Stimulated activated CD4-positive, alpha-beta T cell treated with anti-CD3 and anti-CD28 coated beads, Interleukin-15, amount 100 ng/mL, for 24 hours (primary cell): Measurements from ENCODE around the gene IFFO2.
A peak's percentile ranks its signal among the peaks of the same experiment; 100 is the strongest.

ENCODE experiments used
- DNase-seq: peaks from one replicate; pipeline ENCODE4 v3.0.0-alpha.2; 2020

Gene IFFO2

DNA sequence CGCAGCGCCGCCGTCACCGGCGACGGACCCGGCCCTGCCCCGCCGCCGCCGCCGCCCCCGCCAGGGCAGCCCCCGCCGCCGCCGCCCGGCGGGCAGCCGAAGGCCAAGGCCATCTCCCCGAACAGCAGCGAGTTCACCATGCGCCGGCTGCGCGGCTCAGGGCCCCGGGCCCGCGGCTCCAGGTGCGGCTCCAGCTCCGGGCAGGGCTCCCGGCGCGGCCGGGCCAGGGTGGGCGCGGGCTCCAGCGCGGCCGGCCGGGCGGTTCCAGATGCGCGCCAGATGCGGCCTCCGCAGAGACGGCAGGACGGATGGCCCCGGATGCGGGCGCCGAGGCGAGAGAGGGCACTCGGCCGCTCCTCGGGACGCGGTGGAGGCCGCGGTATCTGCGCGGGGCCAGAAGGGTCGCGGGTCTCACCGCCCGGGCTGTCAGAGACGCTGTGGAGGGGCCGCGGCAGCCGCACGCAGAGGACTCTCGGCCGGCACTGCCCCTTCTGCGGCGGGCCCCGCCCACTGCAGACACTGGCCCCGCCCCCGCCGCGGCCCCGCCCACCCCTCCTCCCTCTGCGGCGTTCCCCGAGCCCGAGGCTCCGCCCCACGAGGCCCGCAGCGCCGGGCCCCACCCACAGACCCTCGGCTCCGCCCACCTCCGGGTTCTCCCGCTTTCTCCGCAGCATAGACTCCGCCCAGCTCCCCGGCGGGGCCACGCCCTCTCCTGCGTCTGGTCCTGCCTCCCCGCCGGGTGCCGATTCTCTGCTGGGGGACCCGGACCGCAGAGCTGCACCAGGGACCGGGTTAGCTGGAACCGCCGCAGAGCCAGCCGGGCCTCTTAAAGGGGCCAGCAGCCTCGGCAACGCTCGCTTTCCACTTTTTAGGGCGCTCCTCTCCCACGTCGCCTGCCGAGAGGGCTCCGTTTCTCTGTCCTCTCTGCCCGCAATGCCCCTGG is at the start of gene IFFO2:
IFFO2 (minus strand) TSS at position 484 of the 943 bp plus-strand sequence; CDS start at position 140, 344 bp downstream.
- peak; percentile 100 for DNase-seq

DNA sequence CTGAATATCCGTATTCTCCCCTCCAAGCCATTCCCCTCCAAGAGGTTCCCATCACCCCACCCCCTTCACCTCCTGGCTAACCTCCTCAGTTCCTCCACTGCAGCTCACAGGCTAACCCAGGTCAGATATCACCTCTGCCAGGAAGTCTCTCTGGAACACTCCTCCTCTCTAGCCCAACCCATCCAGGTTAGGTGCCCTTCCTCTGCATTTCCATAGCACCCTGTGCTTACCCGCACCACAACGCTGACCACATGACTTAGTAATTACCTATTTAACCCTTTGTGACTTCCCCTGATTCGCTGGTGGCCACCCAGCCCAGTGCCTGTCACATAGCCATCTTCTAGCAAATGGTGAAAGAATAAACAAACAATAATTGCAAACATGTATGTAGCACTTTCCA is 49.5 kb upstream of the IFFO2 start:
- DNase-seq: no peak

DNA sequence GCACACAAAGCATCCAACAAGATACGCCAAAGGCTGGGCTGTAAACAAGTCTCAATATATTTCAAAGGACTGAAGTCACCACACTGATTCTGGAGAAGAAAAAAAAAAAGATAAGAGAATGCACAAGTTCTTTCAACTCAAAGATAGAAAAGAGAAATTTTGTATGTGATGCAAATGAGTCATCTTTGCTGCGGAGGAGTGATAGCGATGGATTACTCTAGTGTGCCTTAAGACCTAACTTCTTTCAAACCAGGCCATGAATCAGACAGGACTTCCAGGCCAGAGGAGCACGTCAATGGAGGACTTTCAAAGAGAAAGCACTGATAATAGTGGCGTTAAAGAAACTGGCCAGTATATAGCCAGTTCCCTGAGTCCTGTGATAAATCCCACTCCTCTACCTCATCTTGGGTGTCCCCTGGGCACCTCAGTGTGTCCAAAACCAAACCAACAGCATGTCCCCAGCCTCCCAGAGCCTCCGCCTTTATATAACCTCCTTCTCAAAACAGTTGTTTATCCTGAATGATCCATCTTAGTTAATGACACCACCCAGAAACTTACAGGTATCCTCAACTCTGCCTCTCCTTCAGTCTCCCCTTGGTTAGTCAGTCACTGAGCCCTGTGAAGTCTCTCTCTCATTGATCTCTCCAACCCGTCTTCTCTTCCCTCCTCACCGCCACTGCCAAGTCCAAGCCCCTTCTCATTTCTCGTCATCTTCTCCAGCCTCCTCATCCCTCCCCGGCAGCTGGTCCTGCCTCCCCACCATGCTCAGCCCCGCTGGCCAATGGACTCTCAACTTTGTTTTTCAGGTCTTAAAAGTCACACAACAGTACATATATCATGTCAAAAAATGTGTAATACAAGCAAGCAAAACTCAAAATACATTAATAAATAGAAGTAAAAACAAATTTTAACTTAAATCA is 47.2 kb upstream of the IFFO2 start:
- DNase-seq: peak; percentile 38

DNA sequence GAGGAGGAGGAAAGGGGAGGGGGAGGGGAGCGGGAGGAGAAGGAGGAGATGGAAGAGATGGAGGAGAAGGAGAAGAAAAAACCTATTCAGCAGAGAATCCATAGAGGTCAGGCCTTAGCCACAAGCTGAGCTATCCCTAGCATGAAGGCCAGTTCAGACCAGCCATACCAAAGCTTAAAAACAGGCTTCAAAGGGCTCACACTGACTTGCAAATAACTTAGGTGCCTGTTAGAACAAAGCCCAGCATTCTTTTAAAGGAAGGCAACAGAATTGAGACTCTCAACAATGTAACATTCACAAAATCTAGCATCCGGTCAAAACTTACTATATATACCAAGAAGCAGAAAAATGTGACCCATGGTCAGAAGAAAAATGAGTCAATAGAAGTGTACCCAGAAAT is 43.6 kb upstream of the IFFO2 start:
- no peak for DNase-seq

DNA sequence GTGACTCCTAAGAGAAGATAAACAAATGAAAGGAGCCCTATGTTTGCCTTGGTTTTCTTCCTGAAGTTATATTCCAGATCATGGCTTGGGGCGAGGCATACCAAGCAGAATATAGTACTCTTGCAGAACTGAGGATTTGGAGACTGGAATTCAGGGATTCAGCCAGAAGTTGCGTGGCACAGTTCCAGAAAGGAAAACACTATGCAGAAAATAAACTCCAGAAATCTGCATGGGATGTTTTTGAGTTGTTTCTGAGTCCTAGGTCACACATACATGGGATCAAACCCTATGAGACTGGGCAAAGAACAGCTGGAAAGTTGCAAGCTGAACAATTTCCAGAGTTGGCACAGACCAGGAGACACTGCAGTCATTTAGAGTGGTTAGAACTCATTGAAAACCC is 42.9 kb upstream of the IFFO2 start:
- no peak for DNase-seq

DNA sequence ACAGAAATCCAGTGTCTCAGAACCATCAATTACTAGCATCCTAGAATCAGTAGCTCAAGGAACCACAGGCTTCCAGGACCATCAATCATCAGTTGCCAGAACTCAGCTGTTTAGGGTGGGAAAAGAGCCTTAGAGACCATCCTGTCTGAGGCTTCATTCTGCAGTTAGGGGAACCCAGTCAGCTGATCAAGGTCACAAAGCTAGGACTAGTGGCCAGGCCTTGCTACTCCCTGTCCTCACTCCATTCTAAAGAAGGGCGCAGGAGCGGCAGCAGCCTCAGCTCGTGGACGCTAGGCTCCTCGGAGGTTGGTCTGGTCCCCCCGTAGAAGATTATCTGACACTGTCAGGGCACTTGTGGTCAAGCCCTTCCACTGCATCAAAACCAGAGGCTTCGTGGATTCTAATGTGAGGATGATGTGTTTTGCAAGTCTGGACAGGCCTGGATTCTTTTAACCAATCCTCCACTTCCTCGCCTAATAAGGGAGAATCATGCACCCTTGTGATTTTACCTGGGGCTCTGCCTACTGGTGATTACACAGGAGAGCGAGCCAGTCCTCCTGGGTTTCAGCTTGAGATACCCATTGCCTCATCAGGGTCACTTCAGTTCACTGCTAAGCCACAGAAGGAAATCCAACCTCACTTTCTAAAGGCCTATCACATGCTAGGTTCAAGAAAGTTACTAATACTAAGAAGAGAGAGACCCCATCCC is 41.7 kb upstream of the IFFO2 start:
- no peak for DNase-seq

DNA sequence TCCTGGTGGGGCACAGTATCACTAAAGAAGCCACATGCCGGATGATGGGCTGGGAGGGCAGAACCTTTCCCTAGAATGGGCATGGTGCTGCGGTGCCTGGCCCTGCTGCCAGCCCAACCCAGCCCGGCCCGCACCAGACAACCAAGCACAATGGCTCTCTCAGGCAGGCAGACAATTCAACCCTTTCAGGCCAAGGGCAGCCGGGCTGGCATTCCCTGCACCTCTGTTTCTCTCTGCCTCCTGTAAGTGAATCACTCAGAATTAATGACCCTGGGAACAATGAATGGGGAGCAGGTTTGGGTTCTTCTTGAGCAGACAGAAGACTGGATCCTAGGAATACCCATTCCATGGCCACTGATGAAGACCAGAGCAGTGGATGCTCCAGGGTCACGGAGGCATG is 41.0 kb upstream of the IFFO2 start:
- DNase-seq: no peak

DNA sequence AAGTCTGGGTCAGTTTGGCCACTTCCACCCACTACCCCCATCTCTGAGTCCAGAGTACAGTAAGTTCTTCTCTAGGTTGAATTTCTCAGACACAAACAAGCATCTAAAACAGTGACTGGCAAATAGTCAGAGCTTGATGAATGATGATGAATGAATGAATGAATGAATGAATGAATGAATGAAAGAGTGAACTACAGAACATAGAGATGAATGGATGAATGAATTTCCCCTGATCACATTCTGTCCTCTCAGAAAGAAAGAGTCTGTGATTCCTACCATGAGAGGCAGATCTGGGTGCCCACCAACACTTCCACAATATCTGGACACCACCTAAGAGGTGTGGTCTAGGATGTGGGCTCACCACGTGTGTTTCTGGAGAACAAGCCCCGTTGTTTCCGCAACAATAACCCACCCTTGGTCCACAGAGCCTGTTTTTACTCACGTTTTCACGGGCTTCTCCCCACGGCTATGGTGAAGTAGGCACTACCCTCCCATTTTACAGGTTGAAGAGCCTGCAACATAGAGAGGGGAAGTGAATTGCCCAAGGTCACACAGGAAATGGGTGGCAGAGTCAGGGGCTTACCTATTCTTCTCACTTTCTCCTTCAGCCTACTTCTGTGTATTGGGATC is 40.2 kb upstream of the IFFO2 start:
- no peak for DNase-seq

DNA sequence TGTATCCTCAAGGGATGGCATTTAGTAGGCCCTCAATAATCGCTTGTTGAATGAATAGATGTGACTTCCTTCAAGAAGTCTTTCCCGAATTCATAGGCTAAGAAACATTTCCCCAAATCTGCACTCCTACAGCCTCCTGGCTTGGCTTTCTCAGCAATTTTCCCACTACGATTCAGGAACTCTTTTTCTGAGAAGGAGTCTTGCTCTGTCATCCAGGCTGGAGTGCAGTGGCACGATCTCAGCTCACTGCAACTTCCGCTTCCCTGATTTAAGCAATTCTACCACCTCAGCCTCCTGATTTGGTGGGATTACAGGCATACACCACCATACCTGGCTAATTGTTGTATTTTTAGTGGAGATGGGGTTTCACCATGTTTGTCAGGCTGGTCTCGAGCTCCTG is 37.9 kb upstream of the IFFO2 start:
- DNase-seq: no peak

DNA sequence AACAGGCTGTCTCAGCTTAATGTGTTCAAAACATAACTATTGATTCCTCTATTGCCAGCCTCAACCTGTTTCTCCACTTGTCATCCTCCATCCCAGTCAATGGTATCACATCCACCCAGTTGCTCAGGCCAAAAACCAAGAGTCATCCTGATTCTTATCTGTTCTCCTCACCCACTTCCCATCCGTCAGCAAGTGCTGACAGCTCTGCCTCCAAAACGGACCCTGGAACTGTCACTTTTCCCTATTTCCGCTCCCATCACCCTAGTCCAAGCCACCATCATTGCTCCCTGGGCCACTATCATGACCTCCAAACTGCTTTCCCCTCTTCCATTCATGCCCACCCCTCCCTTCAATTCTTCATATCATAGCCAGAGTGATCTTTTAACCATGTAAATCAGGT is 36.2 kb upstream of the IFFO2 start:
- DNase-seq: no peak

DNA sequence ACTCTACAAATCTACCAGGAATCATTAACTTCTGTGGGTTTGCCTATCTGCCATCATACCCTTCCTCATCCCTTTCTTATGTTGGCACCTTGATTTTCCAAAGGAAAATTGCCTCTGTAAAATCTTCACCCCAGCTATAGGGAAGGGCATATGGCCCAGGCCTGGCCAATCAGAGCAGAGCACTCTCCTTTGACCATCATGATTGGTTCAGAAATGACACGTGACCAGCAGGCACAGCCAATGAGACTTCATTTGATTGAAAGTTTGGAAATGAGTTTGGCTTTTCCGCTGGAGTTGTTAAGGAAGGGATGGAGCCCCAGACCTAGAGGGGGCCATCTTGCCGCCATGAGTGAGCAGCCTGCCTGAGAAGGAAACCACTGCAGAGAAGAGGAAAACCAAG is 35.1 kb upstream of the IFFO2 start:
- DNase-seq: no peak

DNA sequence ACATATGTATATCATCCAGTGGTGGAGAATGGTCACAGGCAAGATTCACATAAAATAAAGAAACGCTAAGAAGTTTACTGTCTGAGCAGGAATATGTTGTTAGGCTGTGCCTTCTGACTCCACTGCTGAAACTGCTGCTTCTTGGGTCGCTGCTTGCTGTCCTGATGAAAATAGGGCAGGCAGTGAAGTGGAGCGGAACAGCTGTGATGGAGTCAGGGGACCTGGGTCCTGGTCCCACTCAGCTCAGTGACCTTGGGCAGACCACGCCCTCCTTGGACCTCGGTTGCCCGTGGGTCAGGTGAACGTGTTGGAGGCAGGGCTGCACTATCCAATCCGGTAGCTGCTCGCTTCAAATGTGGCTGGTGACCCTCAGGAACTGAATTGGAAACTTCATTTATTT is 33.4 kb upstream of the IFFO2 start:
- DNase-seq: no peak

DNA sequence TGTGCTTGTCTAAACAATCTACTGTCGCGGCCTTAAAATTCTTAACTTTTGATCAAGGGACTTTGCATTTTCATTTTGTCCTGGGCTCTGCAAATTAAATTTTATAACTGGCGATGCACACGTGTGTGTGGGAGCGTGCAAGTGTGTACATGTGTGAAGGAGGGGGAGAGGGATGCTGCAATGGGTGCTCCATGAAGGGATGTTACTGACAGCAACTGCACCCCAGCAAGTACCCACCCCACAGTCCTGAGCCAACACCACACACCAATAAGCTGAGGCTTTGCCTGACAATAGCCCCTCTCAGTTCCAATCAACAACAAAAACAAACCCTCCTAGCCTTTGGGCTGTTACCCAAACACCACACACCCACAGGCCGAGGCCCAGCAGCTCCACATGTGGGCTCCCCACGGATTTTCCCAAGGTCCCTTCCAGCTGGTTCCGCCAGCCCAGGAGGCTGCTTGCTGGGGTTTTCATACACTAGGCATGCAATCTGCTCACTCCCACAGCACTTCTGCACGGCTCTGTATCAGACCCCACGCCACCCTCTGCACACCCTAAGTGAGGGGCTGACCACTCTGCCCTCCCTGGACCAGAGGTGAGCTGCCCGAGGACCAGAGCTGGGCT is 32.8 kb upstream of the IFFO2 start:
- DNase-seq: no peak

DNA sequence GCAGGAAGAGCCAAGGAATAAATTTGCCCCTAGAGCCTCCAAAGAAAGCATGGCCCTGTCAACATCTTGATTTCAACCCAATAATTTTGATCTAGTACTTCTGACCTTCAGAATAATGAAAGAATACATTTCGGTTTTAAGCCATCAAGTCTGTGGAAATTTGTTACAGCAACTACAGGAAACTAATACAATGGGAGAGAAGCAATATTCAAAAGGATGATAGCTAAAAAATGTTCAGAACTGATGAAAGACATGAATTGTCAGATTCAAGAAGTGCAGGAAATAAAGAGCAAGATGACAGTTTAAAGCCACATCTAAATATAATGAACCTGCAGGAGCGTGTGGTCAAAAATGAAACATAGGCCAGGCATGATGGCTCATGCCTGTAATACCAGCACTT is 24.8 kb upstream of the IFFO2 start:
- no peak for DNase-seq

DNA sequence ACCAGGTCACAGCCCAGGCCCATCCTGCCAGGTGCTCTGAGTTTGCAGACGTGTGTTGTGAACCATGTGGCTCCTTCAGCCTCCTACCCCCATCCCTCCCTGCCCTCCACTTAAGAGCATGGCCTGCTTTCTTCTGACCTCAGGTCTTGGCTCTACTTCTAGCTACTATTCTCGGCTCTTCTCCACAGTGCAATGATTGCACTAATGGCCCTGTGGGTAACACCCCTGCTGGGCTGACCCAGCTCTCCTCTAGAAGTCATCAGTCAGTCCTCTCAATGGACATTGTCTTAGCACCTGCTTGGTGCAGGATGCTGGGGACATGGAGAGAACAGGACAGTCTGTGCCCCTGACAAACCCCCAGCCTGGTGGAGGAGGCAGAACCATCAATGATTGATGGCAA is 22.2 kb upstream of the IFFO2 start:
- DNase-seq: no peak

DNA sequence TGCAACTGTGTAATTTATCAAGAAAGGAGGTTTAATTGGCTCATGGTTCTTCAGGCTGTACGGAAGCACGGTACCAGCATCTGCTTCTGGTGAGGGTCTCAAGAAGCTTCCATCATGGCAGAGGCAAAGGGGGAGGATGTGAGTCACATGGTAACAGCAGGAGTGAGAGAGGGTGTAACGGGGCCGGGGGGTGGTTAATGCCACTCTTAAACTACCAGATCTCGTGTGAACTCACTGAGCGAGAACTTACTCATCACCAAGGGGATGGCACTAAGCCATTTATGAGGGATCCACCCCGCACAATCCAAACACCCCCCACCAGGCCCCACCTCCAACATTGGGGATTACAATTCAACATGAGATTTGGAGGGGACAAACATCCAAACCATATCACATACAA is 21.0 kb upstream of the IFFO2 start:
- DNase-seq: no peak

DNA sequence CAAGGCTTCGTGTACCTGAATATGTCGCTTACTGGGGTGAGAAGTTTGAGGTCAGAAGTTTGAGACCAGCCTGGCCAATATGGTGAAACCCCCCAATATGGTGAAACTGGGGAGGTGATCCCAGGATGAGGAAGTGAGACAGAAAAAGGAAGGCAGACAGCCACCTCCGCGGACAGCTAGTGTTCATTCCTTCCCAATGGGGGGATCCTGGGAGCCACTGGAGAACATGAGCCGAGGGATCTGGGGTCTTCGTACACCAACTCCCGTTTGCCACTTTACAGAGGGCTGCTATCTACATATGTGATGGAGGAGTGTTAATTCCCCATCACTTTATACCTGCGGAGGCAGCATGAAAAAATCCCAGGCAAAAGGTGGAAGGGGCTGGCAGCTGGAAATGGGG is 19.6 kb upstream of the IFFO2 start:
- no peak for DNase-seq

DNA sequence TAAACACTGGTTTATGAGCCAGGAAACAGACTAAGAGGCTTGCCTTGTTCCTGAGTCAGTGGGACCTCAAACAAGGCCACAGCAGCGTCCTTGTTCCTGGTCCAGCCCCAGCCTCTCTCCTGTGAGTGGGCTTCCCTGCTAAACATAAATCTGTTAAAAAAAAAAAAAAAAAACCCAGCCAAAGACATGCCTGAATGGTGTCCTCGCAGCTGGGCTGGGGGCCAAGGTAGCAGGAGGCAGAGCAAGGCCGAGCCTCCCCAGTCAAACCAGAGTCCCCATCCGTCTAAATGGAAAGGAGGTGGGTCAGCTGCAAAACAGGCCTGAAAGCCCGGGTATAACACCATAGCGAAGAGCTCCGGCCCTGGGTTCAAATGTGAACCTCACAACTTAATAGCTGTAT is 18.1 kb upstream of the IFFO2 start:
- DNase-seq: no peak

DNA sequence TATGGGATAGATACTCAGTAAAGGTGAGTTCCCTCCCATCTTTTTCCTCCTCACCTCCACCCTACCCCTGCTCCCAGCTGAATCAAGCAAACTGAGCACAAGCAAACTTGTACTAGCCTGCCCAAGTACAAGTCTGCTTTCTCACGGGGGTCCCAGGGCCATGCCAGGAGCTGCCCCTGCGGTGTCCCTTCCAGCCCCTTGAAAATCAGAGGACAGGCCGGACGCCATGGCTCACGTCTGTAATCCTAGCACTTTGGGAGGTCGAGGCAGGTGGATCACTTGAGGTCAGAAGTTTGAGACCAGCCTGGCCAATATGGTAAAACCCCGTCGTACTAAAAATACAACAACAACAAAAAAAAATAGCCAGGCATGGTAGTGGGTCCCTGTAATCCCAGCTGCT is 17.5 kb upstream of the IFFO2 start:
- no peak for DNase-seq

DNA sequence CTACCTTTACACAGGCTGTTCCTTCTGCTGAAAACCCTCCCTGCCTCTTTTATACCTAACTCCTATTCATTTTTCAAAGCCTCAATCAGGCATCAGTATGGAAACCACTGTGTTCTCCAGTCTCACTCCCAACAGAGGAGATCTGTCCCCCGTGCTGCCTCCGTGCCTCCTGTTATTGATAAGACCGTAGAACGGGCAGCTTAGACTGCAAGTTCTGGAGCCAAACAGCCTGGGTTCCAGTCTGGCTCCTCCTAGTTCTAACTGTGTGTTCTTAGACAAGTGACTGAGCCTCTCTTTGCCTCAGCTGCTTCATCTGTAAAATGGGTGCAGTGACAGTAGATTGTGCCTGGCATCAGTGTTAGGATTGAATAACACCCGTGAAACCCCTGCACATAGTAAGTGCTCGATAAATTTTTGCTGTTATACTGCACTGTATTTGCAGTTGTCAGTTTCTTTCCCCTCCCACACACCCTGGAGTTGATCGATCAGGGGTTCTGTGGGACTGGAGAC is 17.0 kb upstream of the IFFO2 start:
- no peak for DNase-seq

DNA sequence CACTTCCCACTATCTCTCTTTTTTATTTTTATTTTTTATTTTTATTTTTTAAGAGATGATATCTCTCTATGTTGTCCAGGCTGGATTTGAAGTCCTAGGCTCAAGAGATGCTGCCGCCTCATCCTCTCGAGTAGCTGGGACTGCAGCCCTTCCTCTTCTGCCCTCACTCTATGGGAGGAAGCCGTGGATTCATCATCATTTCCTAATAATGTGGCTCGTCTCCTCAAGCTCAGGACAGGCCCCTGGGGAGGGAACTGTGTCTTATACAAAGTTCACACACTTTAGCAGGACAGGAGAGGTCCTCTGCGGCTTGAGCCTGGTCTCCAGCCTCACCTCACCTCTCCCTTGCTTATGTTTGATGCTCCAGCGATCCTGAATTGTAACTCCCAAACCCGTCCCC is 16.5 kb upstream of the IFFO2 start:
- no peak for DNase-seq

DNA sequence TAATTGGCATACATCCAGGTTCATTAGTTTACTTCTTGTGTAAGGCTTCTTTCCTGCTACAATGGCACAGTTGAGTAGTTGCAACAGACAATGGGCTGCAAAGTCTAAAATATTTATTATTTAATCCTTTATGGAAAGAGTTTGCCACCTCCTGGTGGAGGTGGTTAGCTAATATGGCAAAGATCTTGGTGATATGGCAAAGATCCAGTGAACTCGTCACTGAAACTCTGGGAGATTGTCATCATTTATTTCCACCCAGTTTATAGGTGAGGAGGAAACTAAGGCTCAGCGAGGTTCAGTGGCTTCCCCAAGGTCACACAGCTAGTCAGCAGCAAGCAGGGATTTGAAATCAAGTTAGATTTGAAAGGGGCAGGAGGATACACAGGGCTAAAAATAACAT is 16.1 kb upstream of the IFFO2 start:
- peak; percentile 29 for DNase-seq
